Activated CD4-positive, alpha-beta T cell treated with anti-CD3 and anti-CD28 coated beads, Interleukin-10, Interleukin-2, amounts not matched to agents 100 ng/mL and 50 ng/mL, durations not matched to agents 16 hours and 8 hours (primary cell): Measurements from ENCODE around the gene WBP2.

Experiments
- DNase-seq: peaks from one replicate; pipeline ENCODE4 v3.0.0-alpha.2; 2020

Gene WBP2

DNA sequence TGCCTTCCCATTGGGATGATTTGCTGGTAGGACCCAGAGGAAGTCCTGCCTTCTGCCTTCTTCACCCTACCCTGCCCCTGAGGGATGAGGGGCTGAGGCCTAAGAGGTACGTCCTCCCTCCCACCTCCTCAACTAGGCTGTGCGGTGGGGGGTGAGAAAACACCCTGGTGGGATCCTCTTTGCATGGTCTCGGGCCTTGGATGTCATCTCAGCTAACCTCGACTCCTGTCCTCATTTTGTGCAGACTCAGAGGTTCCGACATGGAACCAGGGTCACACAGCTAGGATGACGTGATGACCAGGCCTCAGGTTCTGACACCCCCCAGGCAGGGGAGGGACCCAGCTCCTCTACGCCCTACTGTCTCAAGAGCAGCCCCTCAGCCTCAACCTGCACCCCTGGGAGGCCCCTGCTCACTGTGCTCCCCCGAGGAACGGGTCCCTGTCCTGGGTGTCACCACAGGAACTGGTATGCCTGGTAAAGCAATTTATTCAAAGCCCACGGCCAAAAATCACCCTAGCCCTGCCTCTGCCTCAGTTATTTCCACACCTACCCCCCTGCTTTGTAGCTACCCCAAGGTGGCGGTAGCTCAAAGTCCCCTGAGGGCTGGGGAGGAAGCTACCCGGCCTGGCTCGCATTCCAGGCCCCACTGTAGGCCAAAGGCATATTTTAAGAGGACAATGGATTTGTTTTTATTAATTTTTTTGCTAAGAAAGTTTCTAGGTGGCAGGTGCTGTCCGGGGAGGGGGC is 28.4 kb downstream of the WBP2 start:
- DNase-seq, result no peak

DNA sequence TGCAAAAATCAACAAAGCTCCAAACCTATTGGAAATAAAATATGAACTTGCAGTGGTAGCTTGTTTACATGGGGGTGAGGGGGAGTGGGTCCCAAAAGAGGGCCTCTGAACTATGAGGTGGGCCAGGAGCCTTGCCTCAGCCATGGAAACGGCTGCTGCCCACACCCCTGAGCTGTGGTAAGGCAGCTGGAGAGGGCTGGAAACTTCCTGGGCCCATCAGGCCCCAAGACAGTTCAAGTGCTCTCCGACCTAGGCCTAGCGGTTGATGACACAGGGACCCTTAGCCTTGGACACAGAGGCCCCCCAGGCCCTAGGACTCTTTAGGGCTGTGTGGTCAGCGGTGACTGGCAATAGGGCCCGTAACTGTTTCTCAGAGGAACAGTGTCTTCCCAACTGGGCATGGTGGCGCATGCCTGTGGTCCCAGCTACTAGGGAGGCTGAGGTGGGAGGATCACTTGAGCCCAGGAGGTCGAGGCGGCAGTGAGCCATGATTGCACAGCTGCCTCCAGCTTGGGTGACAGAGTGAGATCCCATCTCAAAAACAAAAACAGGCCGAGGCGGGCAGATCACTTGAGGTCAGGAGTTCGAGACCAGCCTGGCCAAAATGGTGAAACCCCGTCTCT is 29.3 kb downstream of the WBP2 start:
- DNase-seq, result no peak

DNA sequence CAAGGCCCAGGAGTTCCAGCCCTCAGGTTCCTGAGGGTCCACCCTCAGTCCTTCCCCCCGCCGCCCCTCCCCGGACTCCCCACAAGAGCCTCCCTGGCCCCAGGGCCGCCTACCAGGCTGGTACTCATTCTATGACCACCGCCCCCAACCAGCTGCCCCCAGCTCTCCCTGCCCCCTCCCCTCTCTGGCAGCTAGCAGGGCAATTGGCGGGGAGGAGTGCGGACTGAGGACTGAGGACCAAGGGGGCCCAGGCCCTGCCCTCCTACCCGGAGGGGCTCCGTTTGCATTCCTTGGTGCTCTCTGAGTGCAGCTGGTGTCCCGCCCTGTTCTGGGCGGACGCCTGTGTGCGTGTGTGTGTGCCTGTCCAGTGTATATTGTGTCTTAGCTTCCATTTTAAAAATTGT is 30.0 kb downstream of the WBP2 start:
- DNase-seq, result no peak

DNA sequence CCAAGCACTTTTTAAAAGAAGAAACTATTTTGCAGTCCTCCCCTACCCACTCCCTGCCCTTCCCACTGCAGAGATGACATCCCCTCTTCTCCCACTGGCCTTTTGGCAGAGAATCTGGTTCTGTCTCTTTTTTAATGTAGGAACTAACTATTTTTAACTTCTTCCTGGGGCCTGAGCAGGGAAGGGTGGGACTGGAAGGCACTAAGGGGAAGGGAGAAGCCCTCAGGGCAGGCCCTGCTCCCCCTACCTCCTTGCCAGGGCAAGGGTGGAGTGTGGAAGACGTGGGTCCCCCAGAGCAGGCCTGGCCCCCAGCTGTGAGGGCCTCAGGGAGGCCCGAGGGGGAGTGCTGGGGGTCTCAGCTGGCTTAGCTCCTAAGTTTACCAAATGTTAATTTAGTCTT is 30.5 kb downstream of the WBP2 start:
- DNase-seq, result no peak

DNA sequence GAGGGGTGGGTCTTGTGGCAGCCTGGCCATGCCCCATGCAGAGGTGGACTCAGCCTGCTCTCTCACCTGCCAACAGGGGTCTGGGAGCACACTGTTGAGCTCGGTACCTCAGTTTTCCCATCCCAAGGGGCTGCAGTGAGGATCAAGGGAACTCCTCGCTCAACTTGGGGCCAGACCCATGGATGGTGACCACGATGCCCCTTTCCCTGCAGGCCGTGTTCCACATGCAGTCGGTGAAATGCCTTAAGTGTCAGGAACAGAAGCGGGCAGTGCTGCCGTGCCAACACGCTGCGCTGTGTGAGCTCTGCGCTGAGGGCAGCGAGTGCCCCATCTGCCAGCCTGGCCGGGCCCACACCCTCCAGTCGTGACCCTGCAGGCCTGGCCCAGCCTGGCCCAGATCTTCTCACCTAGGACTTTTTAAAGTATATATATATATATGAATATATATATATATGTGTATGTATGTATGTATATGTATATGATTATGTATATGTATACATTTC is 31.0 kb downstream of the WBP2 start:
- DNase-seq, result no peak

DNA sequence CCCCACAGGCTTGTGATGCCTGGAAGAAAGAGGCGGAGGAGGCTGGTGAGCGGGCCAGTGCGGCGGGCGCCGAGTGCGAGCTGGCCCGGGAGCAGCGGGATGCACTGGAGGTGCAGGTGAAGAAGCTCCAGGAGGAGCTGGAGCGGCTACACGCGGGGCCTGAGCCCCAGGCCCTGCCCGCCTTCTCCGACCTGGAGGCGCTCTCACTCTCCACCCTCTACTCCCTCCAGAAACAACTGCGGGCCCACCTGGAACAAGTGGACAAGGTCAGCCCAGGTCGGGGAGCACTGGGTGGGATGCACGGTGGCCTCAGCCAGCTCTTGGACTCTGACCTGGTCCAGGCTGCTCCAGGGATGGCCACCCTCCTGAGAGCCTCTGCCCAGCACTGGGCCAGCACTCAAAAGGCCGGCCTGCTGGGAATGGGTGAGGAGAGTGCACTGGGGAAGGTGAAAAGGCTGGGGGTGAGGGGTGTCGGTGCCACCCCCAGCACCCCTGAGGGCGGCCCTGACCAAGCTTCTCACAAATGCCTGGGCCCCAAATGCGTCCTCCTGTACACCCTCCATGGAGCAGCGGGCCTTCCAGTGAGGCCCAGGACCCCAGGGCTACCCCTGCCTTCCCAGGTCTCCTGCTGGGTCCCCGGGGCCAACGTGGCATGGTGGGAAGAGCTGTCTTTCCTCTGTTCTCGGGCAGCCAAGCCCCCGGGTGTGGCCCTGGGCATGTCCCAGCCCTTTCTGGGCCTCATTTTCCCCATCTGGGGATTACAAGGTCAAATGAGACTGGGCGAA is 31.7 kb downstream of the WBP2 start:
- DNase-seq, result no peak

DNA sequence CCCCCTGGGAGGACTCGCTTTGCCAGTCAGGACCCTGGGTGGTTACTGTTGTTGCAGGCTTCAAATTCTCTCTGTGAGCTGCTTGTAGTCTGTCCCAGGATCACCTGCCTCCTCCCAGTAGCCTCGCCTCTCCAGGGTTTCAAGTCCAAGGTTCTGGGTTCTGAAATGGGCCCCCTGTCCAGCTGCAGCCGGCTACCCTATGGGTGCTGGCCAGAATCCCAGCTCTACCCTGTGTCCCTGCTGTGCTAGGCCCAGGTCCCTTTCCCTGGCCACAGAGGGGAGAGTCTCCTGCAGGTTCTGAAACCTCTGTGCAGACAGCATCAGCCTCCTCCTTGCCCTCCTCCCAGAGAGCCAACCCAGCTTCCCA is 32.4 kb downstream of the WBP2 start:
- DNase-seq, result no peak

DNA sequence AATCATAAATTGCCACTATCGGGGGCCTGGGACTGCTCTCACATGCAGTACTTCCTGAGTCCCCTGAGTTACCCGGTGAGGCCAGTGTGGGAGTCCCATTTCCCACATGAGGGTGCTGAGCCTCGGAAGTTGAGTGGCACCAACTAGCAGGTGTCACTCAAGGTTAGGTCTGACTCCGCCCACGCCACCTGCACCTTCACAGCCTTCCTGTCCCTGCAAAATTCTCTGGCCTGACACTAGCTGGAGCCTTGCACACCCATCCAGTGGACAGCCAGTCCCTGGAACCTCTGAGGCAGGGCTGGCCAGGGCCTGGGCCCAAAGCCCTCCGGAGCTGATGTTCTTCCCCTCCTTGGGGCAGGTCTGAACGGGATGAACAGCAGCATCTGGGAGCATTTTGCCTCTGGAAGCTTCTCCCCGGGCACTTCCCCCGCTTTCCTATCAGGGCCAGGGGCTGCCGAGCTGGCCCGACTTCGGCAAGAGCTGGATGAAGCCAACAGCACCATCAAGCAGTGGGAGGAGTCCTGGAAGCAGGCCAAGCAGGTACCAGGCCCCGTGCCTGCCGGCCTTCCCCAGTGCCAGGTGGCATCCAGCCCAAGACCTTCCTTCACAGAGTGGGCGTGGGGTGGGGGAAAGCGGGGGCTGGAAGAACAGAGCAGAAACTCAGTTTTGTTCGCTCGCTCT is 32.9 kb downstream of the WBP2 start:
- no peak for DNase-seq

DNA sequence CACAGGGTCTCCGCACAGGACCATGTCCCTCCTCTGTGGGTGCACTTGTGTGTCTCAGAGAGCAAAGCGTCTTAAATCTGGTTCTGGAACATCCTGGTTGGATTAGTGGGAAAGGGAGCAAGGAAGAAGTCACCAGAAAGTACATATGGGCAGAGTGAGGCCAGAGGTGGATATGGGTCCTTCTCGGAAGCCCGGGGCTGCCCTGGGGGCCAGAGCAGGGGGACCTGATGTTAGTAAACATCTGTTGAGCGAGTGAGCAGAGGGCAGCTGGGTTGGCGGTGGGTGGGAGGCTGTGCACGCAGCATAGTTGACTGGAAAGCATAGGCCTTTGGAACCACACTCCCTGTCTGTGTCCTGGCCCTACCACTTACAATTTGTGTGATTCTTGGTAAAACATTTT is 33.6 kb downstream of the WBP2 start:
- DNase-seq, result no peak

DNA sequence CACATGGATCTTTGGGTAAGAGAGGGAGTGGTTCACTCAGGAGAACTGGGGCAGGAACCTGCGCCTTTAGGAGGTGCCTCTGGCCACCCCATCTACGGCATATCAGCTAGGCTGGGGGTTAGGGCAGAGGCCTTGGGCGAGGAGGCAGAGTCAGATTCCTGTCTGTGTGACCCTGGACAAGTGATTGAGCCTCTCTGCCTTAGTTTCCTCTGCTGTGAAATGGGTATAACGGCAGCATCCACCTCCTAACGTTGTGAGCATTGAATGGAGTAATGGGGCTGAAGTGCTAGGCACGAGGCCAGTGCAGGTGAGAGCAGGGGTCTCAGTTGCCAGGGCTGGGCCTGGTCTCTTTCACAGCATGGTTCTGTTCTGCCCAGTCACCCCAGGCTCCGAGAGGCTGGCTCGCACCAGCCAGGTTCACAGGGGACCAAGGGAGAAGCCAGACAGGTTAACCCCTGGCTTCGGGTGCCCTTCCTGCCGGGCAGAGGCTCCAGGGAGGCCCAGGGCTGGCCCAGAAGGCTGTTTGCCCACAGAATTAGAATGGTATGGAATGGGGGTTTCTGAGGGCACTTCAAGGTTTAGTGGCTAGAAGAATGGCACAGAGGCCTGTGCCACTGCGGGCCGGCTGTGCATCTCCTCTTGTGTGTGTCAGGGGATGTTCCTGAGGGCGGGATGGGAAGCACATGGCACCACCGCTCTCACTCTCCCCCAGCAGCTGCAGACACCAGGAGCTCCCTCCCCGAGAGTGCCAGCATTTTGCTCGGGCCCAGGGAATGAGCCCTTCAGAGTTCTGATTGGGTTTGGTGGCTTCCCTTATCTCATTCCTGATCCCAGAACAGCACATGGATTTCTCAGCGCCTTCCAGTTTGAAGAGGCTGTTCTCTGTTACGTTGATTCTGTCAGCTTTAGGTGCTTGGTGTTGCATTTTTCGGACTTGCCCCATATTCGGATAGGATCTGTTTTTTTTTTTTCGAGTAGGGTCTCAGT is 34.7 kb downstream of the WBP2 start:
- no peak for DNase-seq

DNA sequence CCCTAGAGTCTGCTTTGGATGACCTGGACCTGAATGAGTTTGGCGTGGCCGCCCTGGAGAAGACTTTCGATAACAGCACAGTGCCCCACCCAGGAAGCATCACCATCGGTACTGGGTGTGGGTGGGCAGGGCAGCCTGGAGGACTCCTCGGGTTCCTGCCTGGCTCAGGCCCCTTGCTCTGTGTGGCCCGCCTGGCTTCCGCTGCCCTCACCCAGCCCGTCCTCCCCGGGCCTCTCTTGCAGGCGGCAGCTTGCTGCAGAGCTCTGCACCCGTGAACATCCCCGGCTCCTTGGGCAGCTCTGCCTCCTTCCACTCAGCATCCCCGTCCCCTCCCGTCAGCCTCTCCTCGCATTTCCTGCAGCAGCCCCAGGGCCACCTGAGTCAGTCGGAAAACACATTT is 35.5 kb downstream of the WBP2 start:
- DNase-seq, result no peak

DNA sequence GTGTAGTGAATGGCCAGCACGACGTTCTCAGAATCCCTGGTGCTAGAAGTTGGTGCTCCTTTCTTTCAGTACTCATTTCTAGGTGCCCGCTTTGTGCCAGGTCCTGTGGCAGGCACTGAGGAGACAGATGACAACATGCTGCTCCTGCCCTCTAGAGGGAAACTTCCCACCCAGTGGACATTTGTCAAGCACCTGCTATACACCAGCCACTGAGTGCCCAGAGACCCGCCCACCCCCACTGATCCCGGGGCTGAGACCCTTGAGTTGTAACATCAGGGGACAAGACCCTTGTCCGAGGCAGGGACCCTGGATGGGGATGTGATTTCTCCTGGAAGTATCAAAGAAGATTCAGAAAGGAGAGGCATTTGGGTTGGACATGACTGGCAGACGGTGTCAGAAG is 36.0 kb downstream of the WBP2 start:
- DNase-seq, result no peak

DNA sequence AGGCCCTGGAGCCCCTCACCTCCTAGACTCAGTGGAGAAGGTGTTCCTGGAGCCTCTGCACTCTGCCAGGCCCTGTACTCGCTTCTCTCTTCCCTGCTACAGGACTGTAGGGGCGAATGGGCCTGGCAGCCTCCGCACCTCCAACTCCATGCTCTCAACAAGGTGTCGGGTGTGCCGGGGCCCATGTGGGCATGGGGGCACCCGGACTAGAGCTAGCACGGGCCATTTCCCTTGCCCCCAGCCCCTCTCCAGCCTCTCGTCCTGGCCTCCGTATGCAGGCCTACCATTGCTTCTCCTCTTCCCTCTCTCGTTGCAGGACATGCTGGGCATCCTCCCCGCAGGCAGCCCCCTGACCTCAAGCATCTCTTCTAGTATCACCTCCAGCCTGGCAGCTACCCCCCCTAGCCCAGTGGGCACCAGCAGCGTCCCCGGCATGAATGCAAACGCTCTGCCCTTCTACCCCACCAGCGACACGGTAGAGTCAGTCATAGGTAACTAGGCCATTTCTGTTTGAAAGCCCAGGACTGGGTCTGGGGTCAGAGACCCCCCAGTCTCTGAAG is 36.7 kb downstream of the WBP2 start:
- no peak for DNase-seq

DNA sequence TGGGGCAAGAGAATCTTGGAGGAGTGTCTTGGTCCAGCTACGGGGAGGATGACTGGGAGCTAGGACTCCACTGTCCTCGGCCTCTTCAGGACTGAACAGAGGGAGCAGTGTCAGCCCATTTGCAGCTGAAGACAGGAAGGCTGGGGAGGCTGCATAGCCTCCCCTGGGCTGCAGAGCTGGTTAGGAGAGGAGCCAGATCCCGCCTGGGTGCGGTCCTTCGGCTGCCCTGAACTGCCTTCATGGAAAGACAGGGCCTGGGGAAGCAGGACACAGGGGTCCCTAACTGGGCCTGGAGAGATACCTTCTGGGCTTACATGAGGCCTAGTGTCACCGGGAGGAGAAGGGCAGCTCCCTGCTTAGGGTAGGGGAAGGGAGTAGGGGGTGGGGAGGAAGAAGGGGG is 37.6 kb downstream of the WBP2 start:
- DNase-seq, result no peak

DNA sequence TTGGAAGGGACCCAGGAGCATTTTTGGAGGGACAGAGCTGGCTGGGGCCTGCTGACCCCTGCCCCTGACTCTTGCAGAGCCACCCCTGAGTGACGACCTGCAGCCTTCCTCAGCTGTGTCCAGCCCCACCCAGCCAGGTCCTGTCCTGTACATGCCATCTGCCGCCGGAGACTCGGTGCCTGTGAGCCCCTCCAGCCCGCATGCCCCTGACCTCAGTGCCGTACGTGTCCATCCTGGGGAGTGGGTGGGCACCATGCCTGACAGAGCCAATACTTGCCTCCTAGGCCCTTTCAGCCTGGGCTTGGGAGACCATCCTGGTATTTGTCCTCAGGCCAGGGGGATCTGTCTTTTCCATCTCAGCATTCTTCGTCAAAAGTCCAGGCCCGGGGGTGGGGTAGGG is 38.4 kb downstream of the WBP2 start:
- no peak for DNase-seq

DNA sequence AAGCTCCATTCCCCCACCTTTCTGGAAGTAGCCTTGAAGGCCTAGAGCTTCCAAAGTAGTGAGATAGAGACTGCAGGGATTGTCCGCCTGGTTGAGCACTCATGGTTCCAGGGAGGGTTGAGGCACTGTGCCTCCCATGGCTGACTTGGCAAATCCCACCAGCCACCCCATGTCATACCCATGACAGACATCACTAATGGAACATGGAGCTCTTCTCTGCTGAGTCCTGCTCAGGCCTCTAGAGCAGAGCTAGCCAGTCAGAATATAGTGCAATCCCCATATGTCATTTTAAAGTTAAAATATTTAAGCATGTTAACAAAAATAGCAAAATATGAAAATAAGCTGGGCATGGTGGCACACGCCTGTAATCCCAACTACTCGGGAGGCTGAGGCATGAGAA is 39.7 kb downstream of the WBP2 start:
- no peak for DNase-seq

DNA sequence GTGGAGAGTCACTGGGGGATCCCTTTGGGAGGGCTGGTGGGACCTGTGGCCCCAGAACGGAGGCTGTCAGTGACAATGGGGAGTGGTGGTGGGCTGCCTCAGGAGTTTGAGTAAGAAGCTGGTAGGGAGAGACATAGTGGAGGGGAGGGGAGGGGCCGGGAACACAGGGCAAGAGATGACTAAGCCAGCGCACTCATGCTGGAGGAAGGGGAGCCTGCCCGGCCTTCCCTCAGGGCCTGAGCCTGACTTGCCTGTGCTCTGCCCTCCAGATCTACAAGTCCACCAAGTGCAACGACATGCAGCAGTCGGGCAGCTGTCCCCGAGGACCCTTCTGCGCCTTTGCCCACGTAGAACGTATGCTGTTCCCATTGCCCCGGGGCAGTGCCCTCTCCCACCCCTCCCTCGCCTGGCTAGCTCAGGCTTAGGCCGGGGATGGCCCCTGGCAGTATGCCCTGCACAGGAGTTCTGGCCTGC is 40.2 kb downstream of the WBP2 start:
- DNase-seq, result no peak

DNA sequence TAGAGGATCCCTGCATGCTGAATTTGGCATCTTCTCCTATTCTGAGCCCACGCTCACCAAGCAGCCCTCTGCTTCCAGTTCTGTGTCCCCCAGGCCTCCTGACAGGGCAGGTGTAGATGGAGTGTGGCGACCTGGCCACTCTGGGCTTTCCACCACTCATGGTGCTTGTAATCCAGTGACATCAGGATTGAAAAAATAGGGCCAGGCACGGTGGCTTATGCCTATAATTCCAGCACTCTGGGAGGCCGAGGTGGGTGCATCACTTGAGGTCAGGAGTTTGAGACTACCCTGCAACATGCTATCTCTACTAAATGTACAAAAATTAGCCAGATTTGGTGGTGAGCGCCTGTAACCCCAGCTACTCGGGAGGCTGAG is 41.1 kb downstream of the WBP2 start:
- no peak for DNase-seq

DNA sequence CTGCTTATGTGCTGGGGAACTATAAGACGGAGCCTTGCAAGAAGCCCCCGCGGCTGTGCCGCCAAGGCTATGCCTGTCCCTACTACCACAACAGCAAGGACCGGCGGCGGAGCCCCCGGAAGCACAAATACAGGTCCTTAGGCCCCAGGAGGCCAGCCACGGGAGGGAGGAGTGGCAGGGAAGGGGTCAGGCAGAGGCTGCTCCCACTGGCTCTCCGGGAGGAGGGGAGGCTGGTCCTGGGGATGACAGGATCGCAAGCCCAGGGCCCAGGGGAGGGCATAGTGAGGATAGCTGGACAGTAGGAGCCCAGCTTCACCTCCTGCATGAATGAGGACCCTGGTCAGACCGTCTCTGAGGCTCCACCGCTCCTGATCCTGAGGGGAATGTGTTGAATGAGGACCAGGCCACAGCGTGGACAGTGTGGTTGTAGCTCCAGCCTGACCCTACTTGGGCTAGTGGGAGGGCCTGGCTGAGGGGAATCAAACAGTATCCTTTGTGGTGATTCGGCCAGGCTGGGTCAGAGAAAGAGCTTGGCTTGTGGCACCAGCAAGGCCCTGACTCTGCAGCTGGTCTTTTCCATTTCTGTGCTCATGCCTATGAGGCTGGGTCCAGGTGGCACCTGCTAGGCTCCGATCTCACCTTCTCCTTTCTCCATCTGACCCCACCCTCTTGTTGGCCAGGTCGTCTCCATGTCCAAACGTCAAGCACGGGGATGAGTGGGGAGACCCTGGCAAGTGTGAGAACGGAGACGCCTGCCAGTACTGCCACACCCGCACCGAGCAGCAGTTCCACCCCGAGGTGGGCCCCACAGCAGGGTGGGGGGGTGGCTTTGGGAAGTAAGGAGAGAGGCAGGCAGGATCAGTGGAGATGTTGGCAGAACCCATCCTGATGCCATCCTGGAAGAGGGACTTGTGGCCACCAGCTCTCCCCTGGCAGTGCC is 41.8 kb downstream of the WBP2 start:
- no peak for DNase-seq
